ENCODE data around the gene DPP6. TPM values are rescaled to one million over a fixed set of nuclear protein-coding genes. Genes with fewer than 3 reads are reported as not detected.
"Not testable (repeated sequence)": the region's sequence is repeated elsewhere in the genome, so short reads cannot be mapped to it uniquely, and the experiment has no call there.

The DPP6 gene
- total and polyA plus RNA-seq, 2 of the 8 experiments (the other 6 are each of a cell fraction or from before 2014, with no cell fraction given), result 4.7 to 6.8 TPM

DNA sequence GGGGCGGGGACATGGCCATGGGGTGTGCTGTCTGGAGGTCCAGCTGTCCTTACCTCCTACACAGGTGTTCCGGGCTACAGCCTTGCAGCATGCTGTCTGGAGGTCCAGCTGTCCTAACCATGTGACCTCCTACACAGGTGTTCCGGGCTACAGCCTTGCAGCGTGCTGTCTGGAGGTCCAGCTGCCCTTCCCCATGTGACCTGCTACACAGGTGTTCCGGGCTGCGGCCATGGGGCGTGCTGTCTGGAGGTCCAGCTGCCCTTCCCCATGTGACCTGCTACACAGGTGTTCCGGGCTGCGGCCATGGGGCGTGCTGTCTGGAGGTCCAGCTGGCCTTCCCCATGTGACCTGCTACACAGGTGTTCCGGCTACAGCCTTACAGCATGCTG lies 623.8 kb downstream of the DPP6 start:
- not testable (repeated sequence) for H2AK5ac ChIP-seq (ENCODE audit: low read depth, low read length); H2AFZ ChIP-seq (ENCODE audit: low read length); H2BK12ac ChIP-seq (ENCODE audit: low read depth, low read length); H2BK120ac ChIP-seq (replicated peaks; ENCODE audit: low read depth, low read length); DNase-seq (ENCODE audit: low read depth in 1 of 2, low spot score in 2 of 2); H4K8ac ChIP-seq (ENCODE audit: extremely low read depth, insufficient read depth, low read length); H3K23ac ChIP-seq (ENCODE audit: insufficient read length); FAIRE-seq; H3K79me2 ChIP-seq (ENCODE audit: control insufficient read depth in 1 of 2, insufficient read depth in 2 of 2, low read length in 2 of 2); H3K27ac ChIP-seq (ENCODE audit: low read depth, low read length); H3K79me1 ChIP-seq (ENCODE audit: low read depth, low read length); H2BK20ac ChIP-seq (ENCODE audit: low read length); H2BK15ac ChIP-seq (ENCODE audit: low read length); H3K9ac ChIP-seq (replicated peaks in 1 of 4; ENCODE audit: extremely low read depth in 1 of 4, low read depth in 3 of 4, low read length in 3 of 4); H3K56ac ChIP-seq (replicated peaks; ENCODE audit: insufficient read length, low read depth, low read length); H4K5ac ChIP-seq (ENCODE audit: insufficient read length, low read depth, low read length); H4K20me1 ChIP-seq (replicated peaks in 1 of 2; ENCODE audit: control insufficient read depth in 1 of 2, insufficient read depth in 2 of 2, low read length in 2 of 2); H4K91ac ChIP-seq (replicated peaks; ENCODE audit: insufficient read length, low read length); H3K4ac ChIP-seq (replicated peaks; ENCODE audit: insufficient read length, low read depth, low read length); H3K27me3 ChIP-seq (replicated peaks in 1 of 4; ENCODE audit: control insufficient read depth in 3 of 4, extremely low read depth in 1 of 4, insufficient read depth in 3 of 4, low read length in 3 of 4); H3K14ac ChIP-seq (ENCODE audit: insufficient read length); H3K9me3 ChIP-seq (ENCODE audit: insufficient read depth in 2 of 2, low read depth in 1 of 2, low read length in 1 of 2); H3K23me2 ChIP-seq (ENCODE audit: low read depth, low read length); H3K18ac ChIP-seq (ENCODE audit: extremely low read depth, low read length); H3K36me3 ChIP-seq (ENCODE audit: control insufficient read depth in 2 of 4, insufficient read depth in 4 of 4, low read length in 3 of 4); H3K4me3 ChIP-seq (ENCODE audit: extremely low read depth in 1 of 4, insufficient read depth in 2 of 4, low read depth in 3 of 4, low read length in 4 of 4); H3K4me2 ChIP-seq (ENCODE audit: insufficient read depth in 1 of 2, low read depth in 2 of 2, low read length in 2 of 2); H2BK5ac ChIP-seq (ENCODE audit: low read depth, low read length); H3K4me1 ChIP-seq (replicated peaks in 1 of 4; ENCODE audit: control insufficient read depth in 3 of 4, insufficient read depth in 4 of 4, low read length in 3 of 4)
- WGBS, 2 experiments (ENCODE audit: extremely low coverage in 1 of 2, insufficient coverage in 1 of 2, insufficient read length in 1 of 2, insufficient replicate concordance in 2 of 2, low coverage in 1 of 2, low lambda C conversion rate in 2 of 2, missing lambda C conversion rate in 1 of 2), result 86% methylated on average over 6 of the region's 11 CpGs; no CpG with 5 or more reads in 1 of the 2 experiments
- CTCF ChIA-PET (ENCODE audit: partially characterized antibody), result interaction anchor here (1.9 kb wide), 1 partner anchor 23 kb away, joined by 6 read pairs; no protein-coding TSS in a partner anchor
- POLR2A ChIA-PET (ENCODE audit: partially characterized antibody), result interaction anchor here (0.6 kb wide), 1 partner anchor 271 kb away, joined by 3 read pairs; no protein-coding TSS in a partner anchor
